Transverse colon (tissue), 4 donors: ENCODE data around the gene CDH26.

Source experiments
- CTCF ChIP-seq, 5 experiments: fragments of 200-600 bp in 3 of 5; fragments of 450-650 bp in 2 of 5; sonication (generic) in 3 of 5; IDR thresholded peaks; 1 replicate in 2 of 5; 2 replicates in 3 of 5; pipeline ENCODE4 v1.5.1; 2016 to 2017; ENCODE audit warnings: antibody characterized with exemption in 5 of 5, inconsistent platforms in 3 of 5, mild to moderate bottlenecking in 2 of 5, moderate library complexity in 1 of 5
- EP300 ChIP-seq: sonication (generic); formaldehyde crosslinking; IDR thresholded peaks from one replicate; pipeline ENCODE4 v1.6.1; 2017; ENCODE audit warnings: antibody characterized with exemption, low read depth
- POLR2A ChIP-seq: fragments of 450-650 bp; IDR thresholded peaks from one replicate; pipeline ENCODE4 v1.6.1; 2016; ENCODE audit warnings: antibody characterized with exemption, mild to moderate bottlenecking, moderate library complexity
- POLR2AphosphoS5 ChIP-seq, 3 donors: sonication (generic); formaldehyde crosslinking; IDR thresholded peaks; one replicate each; pipeline ENCODE4 v1.6.1; 2016; ENCODE audit warnings: antibody characterized with exemption in 3 of 3

GRCh38 chr20:60009318-60009717, 51.1 kb downstream of the CDH26 start:
- TF ChIP-seq CTCF (IDR thresholded peaks at IDR 0.05) (no peak), POLR2A (no peak), POLR2AphosphoS5 (IDR thresholded peaks at IDR 0.05) (no peak), EP300 (no peak)
